GM18511 (cell line): Measurements from ENCODE around the gene DAD1.
A peak's percentile ranks its signal among the peaks of the same experiment; 100 is the strongest.

ENCODE experiments used
- ATAC-seq: cut with Tn5 transposase; IDR thresholded peaks from one replicate; pipeline ENCODE4 v1.9.1; 2021; ENCODE audit warnings: mild to moderate bottlenecking, moderate library complexity; ENCODE audit not compliant: unreplicated experiment

The DAD1 gene

GRCh38 chr14:22521449-22522239, 67.4 kb downstream of the DAD1 start:
- no peak for ATAC-seq

- ATAC-seq: peak; percentile 44
Observed at GRCh38 chr14:22520796-22521195, 68.2 kb downstream of the DAD1 start.

- ATAC-seq: no peak
Observed at GRCh38 chr14:22519877-22520685, 68.9 kb downstream of the DAD1 start.

DNA sequence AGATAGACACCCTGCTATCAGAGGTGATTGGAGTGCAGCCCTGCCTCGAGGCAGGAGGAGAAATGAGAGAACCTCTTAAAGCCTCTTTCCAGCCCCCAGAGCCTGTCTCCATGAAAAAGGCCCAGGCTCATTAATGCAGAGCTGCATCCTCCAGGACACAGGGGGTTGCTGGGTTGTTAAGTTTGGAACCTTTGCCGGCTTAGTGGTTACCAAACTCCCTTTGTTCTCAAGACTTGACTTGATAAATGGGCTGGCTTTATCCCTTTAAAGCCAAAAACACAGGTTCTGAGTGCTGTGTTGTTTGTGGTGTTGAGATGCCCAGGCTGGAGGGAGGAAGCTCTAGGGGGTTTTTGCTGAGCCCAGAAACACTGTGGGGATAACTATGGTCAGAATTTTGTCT, 71.0 kb downstream of the DAD1 start:
- no peak for ATAC-seq

- no peak for ATAC-seq
Observed at GRCh38 chr14:22517117-22517720, 71.8 kb downstream of the DAD1 start.

GRCh38 chr14:22515929-22516328, 73.1 kb downstream of the DAD1 start:
- ATAC-seq: no peak
